Activated naive CD4-positive, alpha-beta T cell treated with anti-CD3 and anti-CD28 coated beads, Interleukin-2, amount 10 ng/mL, durations not matched to agents 7 days and 5 days (primary cell): ENCODE measurements around the gene DGCR8.

Source experiments
- CTCF ChIA-PET: fragments of 350-600 bp; sonication (Branson Sonifier 250); formaldehyde crosslinking; loops from one replicate; lab custom pipeline; 2021; ENCODE audit warnings: antibody characterized with exemption; lab: Charles Lee
- DNase-seq: peaks from one replicate; pipeline ENCODE4 v3.0.0-alpha.2; 2020
- H3K27ac Mint-ChIP-seq: one replicate; pipeline ENCODE4 v1.8.0; 2021; ENCODE audit warnings: mild to moderate bottlenecking, moderate library complexity, mixed read lengths
- H3K27me3 Mint-ChIP-seq: one replicate; pipeline ENCODE4 v1.8.0; 2021; ENCODE audit warnings: mild to moderate bottlenecking, mixed read lengths
- H3K36me3 Mint-ChIP-seq: one replicate; pipeline ENCODE4 v1.8.0; 2021; ENCODE audit warnings: mixed read lengths
- H3K4me1 Mint-ChIP-seq: one replicate; pipeline ENCODE4 v1.8.0; 2021; ENCODE audit warnings: mixed read lengths
- H3K4me3 Mint-ChIP-seq: one replicate; pipeline ENCODE4 v1.8.0; 2021; ENCODE audit warnings: mild to moderate bottlenecking, moderate library complexity, mixed read lengths
- H3K9me3 Mint-ChIP-seq: one replicate; pipeline ENCODE4 v1.8.0; 2021; ENCODE audit warnings: mixed read lengths

Gene DGCR8

DNA sequence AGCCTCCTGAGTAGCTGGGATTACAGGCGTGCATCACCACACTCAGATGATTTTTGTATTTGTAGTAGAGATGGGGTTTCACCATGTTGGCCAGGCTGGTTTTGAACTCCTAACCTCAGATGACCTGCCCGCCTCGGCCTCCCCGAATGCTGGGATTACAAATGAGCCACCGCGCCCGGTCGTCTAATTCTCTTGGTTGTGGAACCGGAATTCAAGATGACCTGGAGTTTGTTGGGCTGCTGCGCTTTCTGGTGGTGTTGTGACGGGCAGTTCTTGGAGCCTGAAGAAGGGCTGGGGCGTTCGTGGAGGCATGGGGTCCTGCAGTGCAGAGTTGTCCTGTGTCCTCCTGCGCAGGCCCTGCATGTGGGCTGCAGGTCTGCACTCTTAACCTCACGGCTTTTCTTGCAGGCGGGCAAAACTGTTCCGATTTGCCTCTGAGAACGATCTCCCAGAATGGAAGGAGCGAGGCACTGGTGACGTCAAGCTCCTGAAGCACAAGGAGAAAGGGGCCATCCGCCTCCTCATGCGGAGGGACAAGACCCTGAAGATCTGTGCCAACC is 41.9 kb downstream of the DGCR8 start:
- Mint-ChIP-seq H3K27me3 (no peaks in the 10 kb centered on the region), H3K4me3 (no peak overlapping the region), H3K9me3 (no peaks in the 10 kb centered on the region), H3K4me1 (peaks cover 40% of the 10 kb centered on the region), H3K36me3 (peaks cover 40% of the 10 kb centered on the region), H3K27ac (peak overlapping the region; percentile 49)
- CTCF ChIA-PET, result no interaction called here
- DNase-seq, result no peak

- CTCF ChIA-PET, result no interaction called here
- Mint-ChIP-seq H3K4me1 (peaks cover 33% of the 10 kb centered on the region), H3K27ac (no peak overlapping the region), H3K4me3 (no peak overlapping the region), H3K36me3 (peaks cover 46% of the 10 kb centered on the region), H3K9me3 (no peaks in the 10 kb centered on the region), H3K27me3 (no peaks in the 10 kb centered on the region)
- no peak for DNase-seq
These were observed 43.5 kb downstream of the DGCR8 start for GRCh38 chr22:20123366-20124082.

DNA sequence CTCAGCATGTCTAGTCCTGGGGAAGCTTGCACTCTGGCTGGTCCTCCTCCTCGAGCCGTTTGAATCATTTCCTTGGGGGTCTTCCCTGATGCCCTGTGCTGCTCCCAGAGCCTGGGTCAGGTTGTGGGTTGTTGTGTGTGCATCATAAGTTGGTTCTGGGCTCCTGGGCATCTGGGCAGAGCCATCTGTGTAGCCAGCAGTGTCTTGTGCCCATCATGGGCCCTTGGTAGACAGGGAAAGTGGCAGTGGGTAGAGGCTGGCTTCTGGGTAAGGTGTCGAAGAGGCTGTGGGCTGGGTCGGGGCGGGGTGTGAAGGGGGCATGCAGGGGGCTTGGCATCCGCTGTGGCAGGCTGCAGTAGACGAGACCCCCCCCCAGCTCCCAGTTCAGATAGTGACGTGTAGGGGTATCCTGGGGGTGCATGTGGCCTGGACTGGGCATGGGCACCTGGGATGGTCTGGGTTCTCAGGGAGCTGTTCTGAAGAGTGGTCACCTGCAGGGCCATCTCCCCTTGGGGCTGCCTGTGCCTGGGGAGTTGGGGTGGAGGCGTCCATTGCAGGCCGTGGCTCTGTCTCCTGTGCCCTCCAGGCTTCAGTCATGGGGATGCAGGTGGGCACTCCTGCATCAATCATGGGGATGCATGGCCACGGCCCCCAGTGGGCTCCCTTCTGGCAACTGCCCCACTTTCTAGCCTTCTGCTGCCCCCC is 44.2 kb downstream of the DGCR8 start:
- peaks cover 41% of the 10 kb centered on the region for H3K36me3 Mint-ChIP-seq
- CTCF ChIA-PET, result no interaction called here
- H3K4me3 Mint-ChIP-seq, result no peak overlapping the region
- DNase-seq, result no peak
- H3K27me3 Mint-ChIP-seq, result no peaks in the 10 kb centered on the region
- H3K4me1 Mint-ChIP-seq, result peaks cover 33% of the 10 kb centered on the region
- no peak overlapping the region for H3K27ac Mint-ChIP-seq
- no peaks in the 10 kb centered on the region for H3K9me3 Mint-ChIP-seq

- Mint-ChIP-seq H3K27ac (no peak overlapping the region), H3K36me3 (peaks cover 30% of the 10 kb centered on the region), H3K9me3 (no peaks in the 10 kb centered on the region), H3K4me3 (no peak overlapping the region), H3K4me1 (peaks cover 24% of the 10 kb centered on the region), H3K27me3 (no peaks in the 10 kb centered on the region)
- no peak for DNase-seq
- CTCF ChIA-PET, result interaction anchor here (0.6 kb wide), 1 partner anchor 192 kb away, joined by 3 read pairs; no protein-coding TSS in a partner anchor
These were observed 45.4 kb downstream of the DGCR8 start for GRCh38 chr22:20125201-20126174.

GRCh38 chr22:20126284-20127029 is 46.4 kb downstream of the DGCR8 start:
- Mint-ChIP-seq H3K36me3 (peaks cover 29% of the 10 kb centered on the region), H3K27ac (no peak overlapping the region), H3K4me1 (peaks cover 19% of the 10 kb centered on the region), H3K9me3 (no peaks in the 10 kb centered on the region), H3K4me3 (no peak overlapping the region), H3K27me3 (no peaks in the 10 kb centered on the region)
- DNase-seq, result no peak
- CTCF ChIA-PET, result no interaction called here

GRCh38 chr22:20127318-20127868 is 47.4 kb downstream of the DGCR8 start:
- DNase-seq, result no peak
- Mint-ChIP-seq H3K27ac (no peak overlapping the region), H3K4me3 (no peak overlapping the region), H3K27me3 (no peaks in the 10 kb centered on the region), H3K4me1 (peaks cover 10% of the 10 kb centered on the region), H3K36me3 (peaks cover 21% of the 10 kb centered on the region), H3K9me3 (no peaks in the 10 kb centered on the region)
- CTCF ChIA-PET, result no interaction called here

GRCh38 chr22:20127869-20128618 is 48.0 kb downstream of the DGCR8 start:
- Mint-ChIP-seq H3K4me3 (no peak overlapping the region), H3K27ac (peak overlapping the region; percentile 42), H3K9me3 (no peaks in the 10 kb centered on the region), H3K27me3 (no peaks in the 10 kb centered on the region), H3K4me1 (peaks cover 13% of the 10 kb centered on the region), H3K36me3 (peaks cover 21% of the 10 kb centered on the region)
- DNase-seq, result no peak
- CTCF ChIA-PET, result interaction anchor here (0.6 to 2.3 kb wide), 3 partner anchors 9 to 156 kb away, joined by 3 to 17 read pairs (median 9); no protein-coding TSS in a partner anchor

GRCh38 chr22:20128619-20128901 is 48.5 kb downstream of the DGCR8 start:
- CTCF ChIA-PET, result interaction anchor here (0.6 to 2.3 kb wide), 3 partner anchors 10 to 156 kb away, joined by 3 to 17 read pairs (median 9); no protein-coding TSS in a partner anchor
- Mint-ChIP-seq H3K4me1 (peaks cover 17% of the 10 kb centered on the region), H3K27me3 (no peaks in the 10 kb centered on the region), H3K27ac (peak overlapping the region; percentile 84), H3K9me3 (no peaks in the 10 kb centered on the region), H3K4me3 (no peak overlapping the region), H3K36me3 (peaks cover 21% of the 10 kb centered on the region)
- no peak for DNase-seq

- peaks cover 18% of the 10 kb centered on the region for H3K36me3 Mint-ChIP-seq
- H3K4me1 Mint-ChIP-seq, result peaks cover 20% of the 10 kb centered on the region
- H3K9me3 Mint-ChIP-seq, result no peaks in the 10 kb centered on the region
- DNase-seq, result peak; percentile 74
- peak overlapping the region; percentile 84 for H3K27ac Mint-ChIP-seq
- no peaks in the 10 kb centered on the region for H3K27me3 Mint-ChIP-seq
- peak overlapping the region; percentile 42 for H3K4me3 Mint-ChIP-seq
- CTCF ChIA-PET, result interaction anchor here (0.6 to 2.3 kb wide), 6 partner anchors 11 to 186 kb away, joined by 3 to 17 read pairs (median 4); no protein-coding TSS in a partner anchor
These were observed 49.1 kb downstream of the DGCR8 start for GRCh38 chr22:20128902-20129746.

- Mint-ChIP-seq H3K4me3 (no peak overlapping the region), H3K27ac (peak overlapping the region; percentile 84), H3K9me3 (no peaks in the 10 kb centered on the region), H3K36me3 (peaks cover 18% of the 10 kb centered on the region), H3K27me3 (no peaks in the 10 kb centered on the region), H3K4me1 (peaks cover 24% of the 10 kb centered on the region)
- DNase-seq, result no peak
- CTCF ChIA-PET, result interaction anchor here (0.8 to 2.3 kb wide), 5 partner anchors 11 to 187 kb away, joined by 3 to 17 read pairs (median 5); no protein-coding TSS in a partner anchor
These were observed 49.6 kb downstream of the DGCR8 start for GRCh38 chr22:20129747-20130014.

DNA sequence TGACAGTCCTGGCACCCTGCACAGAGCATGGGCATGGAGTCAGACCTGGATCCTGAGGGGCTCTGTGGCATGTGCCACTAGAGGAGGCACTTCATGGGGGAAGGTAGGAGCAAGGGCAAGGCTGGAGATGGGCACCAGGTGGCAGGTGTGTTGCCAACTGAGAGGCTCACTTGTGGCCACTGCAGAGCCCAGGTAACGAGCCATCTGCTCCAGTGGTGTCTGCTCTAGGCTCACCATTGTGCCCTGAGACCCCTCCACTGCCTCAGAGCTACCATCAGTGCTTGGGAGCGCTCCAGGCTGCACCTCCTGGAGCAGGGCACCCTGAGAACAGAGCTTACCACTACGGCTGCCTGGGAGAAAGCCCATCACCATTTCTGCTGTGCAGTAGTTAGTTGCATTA is 50.3 kb downstream of the DGCR8 start:
- CTCF ChIA-PET, result interaction anchor here (0.9 to 2.3 kb wide), 3 partner anchors 12 to 161 kb away, joined by 3 to 17 read pairs (median 5); no protein-coding TSS in a partner anchor
- Mint-ChIP-seq H3K27ac (peak overlapping the region; percentile 55), H3K9me3 (no peaks in the 10 kb centered on the region)

More for the DNA sequence above, 50.3 kb downstream of the DGCR8 start:
- Mint-ChIP-seq H3K36me3 (peaks cover 15% of the 10 kb centered on the region), H3K4me1 (peaks cover 24% of the 10 kb centered on the region), H3K27me3 (no peaks in the 10 kb centered on the region), H3K4me3 (peak overlapping the region; percentile 50)
- DNase-seq, result no peak
